CD4-positive, alpha-beta T cell (primary cell): ENCODE measurements around the gene UBAC2. TPM values are rescaled to one million over a fixed set of nuclear protein-coding genes. Genes with fewer than 3 reads are reported as not detected.
A peak's percentile ranks its signal among the peaks of the same experiment; 100 is the strongest.

Experiments used
- ATAC-seq: fragments of 200-7000 bp; cut with Tn5 transposase; one replicate; pipeline ENCODE4 v1.10.0; 2022; ENCODE audit warnings: mild to moderate bottlenecking; ENCODE audit not compliant: poor library complexity
- CTCF ChIA-PET: fragments of 350-600 bp; sonication (Branson Sonifier 250); formaldehyde crosslinking; loops from one replicate; lab custom pipeline; 2021; ENCODE audit warnings: antibody characterized with exemption, inconsistent platforms; lab: Charles Lee
- POLR2A ChIA-PET: fragments of 350-600 bp; sonication (Branson Sonifier 250); formaldehyde crosslinking; loops from one replicate; lab custom pipeline; 2021; ENCODE audit warnings: antibody characterized with exemption, inconsistent platforms; lab: Charles Lee
- DNase-seq, 14 experiments: peaks; one replicate each; pipeline ENCODE4 v3.0.0-alpha.2; 2013 to 2020; ENCODE audit warnings: mixed read lengths in 2 of 14
- H3K27ac ChIP-seq, 2 donors: one replicate each; pipeline versions ENCODE4 v1.5.1 to v1.7.0; 2013; ENCODE audit warnings: low read length in 2 of 2, low read depth in 1 of 2, mild to moderate bottlenecking in 1 of 2
- H3K27me3 ChIP-seq, 2 experiments: 1 replicate in 1 of 2; 2 replicates in 1 of 2; pipeline versions ENCODE4 v1.6.1 to v1.7.0; 2013; ENCODE audit warnings: low read length in 2 of 2, control low read depth in 1 of 2, mild to moderate bottlenecking in 1 of 2, moderate library complexity in 1 of 2; ENCODE audit not compliant: insufficient read depth in 2 of 2, control insufficient read depth in 1 of 2
- H3K36me3 ChIP-seq: one replicate; pipeline ENCODE4 v1.6.1; 2013; ENCODE audit warnings: low read length, control low read depth; ENCODE audit not compliant: insufficient read depth
- H3K4me1 ChIP-seq: one replicate; pipeline ENCODE4 v1.6.1; 2013; ENCODE audit warnings: low read length, control low read depth; ENCODE audit not compliant: insufficient read depth
- H3K4me3 ChIP-seq: one replicate; pipeline ENCODE4 v1.5.1; 2013; ENCODE audit warnings: mild to moderate bottlenecking, low read length, moderate library complexity
- H3K9me3 ChIP-seq, 2 experiments: 1 replicate in 1 of 2; 2 replicates in 1 of 2; pipeline versions ENCODE4 v1.6.1 to v1.7.0; 2013; ENCODE audit warnings: low read length in 2 of 2, mild to moderate bottlenecking in 2 of 2, control low read depth in 1 of 2, moderate library complexity in 1 of 2; ENCODE audit not compliant: control insufficient read depth in 1 of 2, insufficient read depth in 1 of 2
- H3K27ac Mint-ChIP-seq: one replicate; pipeline ENCODE4 v1.8.0; 2020; ENCODE audit warnings: mixed read lengths
- H3K27me3 Mint-ChIP-seq: one replicate; pipeline ENCODE4 v1.8.0; 2021; ENCODE audit warnings: mixed read lengths
- H3K36me3 Mint-ChIP-seq: one replicate; pipeline ENCODE4 v1.8.0; 2021; ENCODE audit warnings: low read depth, mixed read lengths
- H3K4me1 Mint-ChIP-seq: one replicate; pipeline ENCODE4 v1.8.0; 2021; ENCODE audit warnings: low read depth, mixed read lengths
- H3K4me3 Mint-ChIP-seq: one replicate; pipeline ENCODE4 v1.8.0; 2020; ENCODE audit warnings: mild to moderate bottlenecking, mixed read lengths
- H3K9me3 Mint-ChIP-seq: one replicate; pipeline ENCODE4 v1.8.0; 2020; ENCODE audit warnings: mixed read lengths
- intact Hi-C, 2 experiments: fragments of 100-400 bp; cut with DNase I in 1 of 2; cut with micrococcal nuclease in 1 of 2; formaldehyde crosslinking; loops; one replicate each; pipeline versions ENCODE4 v1.15.1 to v1.9.0; 2023 to 2025; cut with DNase I, micrococcal nuclease
- total RNA-seq, 174 experiments: library from RNA in 2 of 174; stranded (reverse) in 2 of 174; gene quantifications; one replicate each; pipeline ENCODE4 v1.2.3 and lab custom pipeline; 2021 to 2026
- TF ChIP-seq, protein P1 (sequence below): fragments of 200-600 bp; IDR thresholded peaks from one replicate; pipeline ENCODE4 v1.8.0; 2022; ENCODE audit warnings: antibody characterized with exemption, mild to moderate bottlenecking

Gene UBAC2
- total RNA-seq, 2 experiments from 2014 or later, result 59.8 to 67.4 TPM

DNA sequence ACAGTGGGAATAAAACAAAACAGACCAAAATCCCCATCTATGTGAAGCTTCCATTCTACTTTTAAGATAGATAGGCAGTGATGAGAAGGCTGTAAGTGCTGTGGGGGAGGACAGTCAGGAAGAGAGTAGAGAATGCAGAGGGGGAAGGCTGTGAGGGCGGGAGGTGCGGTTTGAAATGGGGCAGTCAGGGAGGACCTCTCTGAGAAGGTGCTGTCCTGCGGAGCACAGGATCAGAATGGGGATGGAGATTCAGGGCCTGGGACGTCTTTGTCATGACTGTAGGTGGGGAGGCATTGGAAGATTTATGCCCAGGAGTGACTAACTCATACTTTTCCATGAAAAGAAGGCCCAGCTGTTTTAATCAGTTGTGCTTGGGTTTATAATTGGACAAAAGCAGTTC lies 110.5 kb downstream of the UBAC2 start:
- peak overlapping the region; percentile 76 for H3K4me3 Mint-ChIP-seq
- H3K27me3 Mint-ChIP-seq, result no peaks in the 10 kb centered on the region
- peaks cover 78% of the 10 kb centered on the region for H3K4me1 ChIP-seq
- peak overlapping the region in 1 of 2 donors; percentile 32 for H3K27ac ChIP-seq
- ChIA-PET CTCF (interaction anchor here (1.1 to 2.2 kb wide), 5 partner anchors 41 to 123 kb away, joined by 3 to 7 read pairs (median 3); no protein-coding TSS in a partner anchor), POLR2A (interaction anchor here (0.6 to 2.6 kb wide), 6 partner anchors 11 to 61 kb away, joined by 3 to 13 read pairs (median 4); no protein-coding TSS in a partner anchor)
- peak overlapping the region; percentile 89 for H3K27ac Mint-ChIP-seq
- no peak for ATAC-seq
- H3K4me3 ChIP-seq, result no peak overlapping the region
- TF ChIP-seq, protein P1, sequence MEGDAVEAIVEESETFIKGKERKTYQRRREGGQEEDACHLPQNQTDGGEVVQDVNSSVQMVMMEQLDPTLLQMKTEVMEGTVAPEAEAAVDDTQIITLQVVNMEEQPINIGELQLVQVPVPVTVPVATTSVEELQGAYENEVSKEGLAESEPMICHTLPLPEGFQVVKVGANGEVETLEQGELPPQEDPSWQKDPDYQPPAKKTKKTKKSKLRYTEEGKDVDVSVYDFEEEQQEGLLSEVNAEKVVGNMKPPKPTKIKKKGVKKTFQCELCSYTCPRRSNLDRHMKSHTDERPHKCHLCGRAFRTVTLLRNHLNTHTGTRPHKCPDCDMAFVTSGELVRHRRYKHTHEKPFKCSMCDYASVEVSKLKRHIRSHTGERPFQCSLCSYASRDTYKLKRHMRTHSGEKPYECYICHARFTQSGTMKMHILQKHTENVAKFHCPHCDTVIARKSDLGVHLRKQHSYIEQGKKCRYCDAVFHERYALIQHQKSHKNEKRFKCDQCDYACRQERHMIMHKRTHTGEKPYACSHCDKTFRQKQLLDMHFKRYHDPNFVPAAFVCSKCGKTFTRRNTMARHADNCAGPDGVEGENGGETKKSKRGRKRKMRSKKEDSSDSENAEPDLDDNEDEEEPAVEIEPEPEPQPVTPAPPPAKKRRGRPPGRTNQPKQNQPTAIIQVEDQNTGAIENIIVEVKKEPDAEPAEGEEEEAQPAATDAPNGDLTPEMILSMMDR, result no peak
- no peaks in the 10 kb centered on the region for H3K9me3 ChIP-seq
- DNase-seq, result peak in 2 of 14 experiments; percentile 49 to 62
- intact Hi-C loops, result no loop called here
- H3K36me3 ChIP-seq, result no peaks in the 10 kb centered on the region
- peaks cover 32% of the 10 kb centered on the region for H3K36me3 Mint-ChIP-seq
- no peaks in the 10 kb centered on the region for H3K27me3 ChIP-seq
- H3K4me1 Mint-ChIP-seq, result peaks cover 88% of the 10 kb centered on the region
- H3K9me3 Mint-ChIP-seq, result no peaks in the 10 kb centered on the region

DNA sequence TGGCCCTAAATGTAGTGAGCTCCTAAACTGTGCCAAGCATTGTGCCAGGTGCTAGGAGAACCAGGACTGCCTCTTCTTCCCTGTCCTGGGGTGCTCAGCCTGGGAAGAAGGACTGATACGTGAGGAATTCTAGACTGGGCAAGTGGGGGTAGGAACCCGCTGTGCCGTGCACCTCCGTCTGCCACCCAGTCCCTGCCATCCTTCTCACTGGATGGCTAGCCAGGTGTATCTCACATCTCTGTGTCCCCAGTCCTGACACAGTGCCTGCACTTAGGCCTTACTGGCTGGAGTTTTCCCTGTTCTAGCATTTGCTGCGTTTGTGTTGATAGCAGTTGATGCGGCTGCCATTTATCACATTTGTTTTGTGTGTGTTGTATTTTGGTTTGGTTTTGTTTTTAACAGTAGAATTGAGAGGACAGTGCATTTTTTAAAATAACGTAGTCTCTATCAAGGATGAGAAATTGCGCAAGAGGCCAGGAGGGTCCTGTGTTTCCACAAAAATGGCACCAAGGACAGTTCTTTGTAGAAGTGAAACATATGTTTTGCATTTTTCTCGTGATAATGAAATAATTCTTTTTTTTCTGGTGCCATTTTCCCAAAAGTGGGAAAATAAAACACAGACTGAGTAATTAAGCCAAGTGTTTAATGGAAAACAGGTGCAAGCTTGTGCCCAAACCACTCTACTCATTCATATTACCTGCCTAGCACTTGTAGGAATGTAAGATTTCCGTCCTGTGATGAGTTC lies 111.3 kb downstream of the UBAC2 start:
- no peaks in the 10 kb centered on the region for H3K27me3 ChIP-seq
- peak overlapping the region; percentile 89 for H3K27ac Mint-ChIP-seq
- POLR2A ChIA-PET, result interaction anchor here (1.0 to 2.6 kb wide), 7 partner anchors 8 to 76 kb away, joined by 3 to 13 read pairs (median 4); no protein-coding TSS in a partner anchor

DNA sequence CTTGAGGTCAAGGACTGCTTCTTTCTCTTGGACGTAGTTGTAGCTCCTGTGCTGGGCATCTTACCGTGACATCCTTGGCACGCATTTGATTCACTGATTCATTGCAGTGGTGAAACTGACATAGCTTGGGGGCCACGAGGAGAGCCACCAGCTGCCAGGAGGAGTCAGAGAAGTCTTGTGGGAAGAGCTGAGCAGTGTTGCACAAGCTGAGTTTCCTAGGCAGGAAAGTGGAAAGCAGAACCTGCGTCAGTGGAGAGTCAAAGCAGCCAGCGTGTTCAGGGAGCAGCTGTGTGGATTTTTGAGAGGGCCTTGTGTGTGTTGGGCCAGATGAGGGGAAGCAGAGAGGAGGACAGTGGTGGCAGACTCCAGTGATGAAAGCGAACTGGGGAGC lies 111.8 kb downstream of the UBAC2 start:
- peak in 2 of 14 experiments; percentile 71 to 81 for DNase-seq
- H3K4me3 Mint-ChIP-seq, result peak overlapping the region; percentile 74
- Histone ChIP-seq H3K9me3 (no peaks in the 10 kb centered on the region), H3K27ac (peak overlapping the region in 1 of 2 donors; percentile 33), H3K36me3 (no peaks in the 10 kb centered on the region), H3K4me1 (peaks cover 88% of the 10 kb centered on the region), H3K27me3 (no peaks in the 10 kb centered on the region), H3K4me3 (no peak overlapping the region)
- intact Hi-C loops, result no loop called here
- no peaks in the 10 kb centered on the region for H3K9me3 Mint-ChIP-seq
- no peaks in the 10 kb centered on the region for H3K27me3 Mint-ChIP-seq
- H3K27ac Mint-ChIP-seq, result peak overlapping the region; percentile 89
- TF ChIP-seq, protein P1, result no peak
- CTCF ChIA-PET, result interaction anchor here (0.7 to 2.2 kb wide), 4 partner anchors 40 to 124 kb away, joined by 3 to 7 read pairs (median 3); no protein-coding TSS in a partner anchor
- POLR2A ChIA-PET, result interaction anchor here (1.0 to 2.6 kb wide), 7 partner anchors 9 to 75 kb away, joined by 3 to 13 read pairs (median 4); no protein-coding TSS in a partner anchor
- ATAC-seq, result no peak
- H3K36me3 Mint-ChIP-seq, result peaks cover 31% of the 10 kb centered on the region
- H3K4me1 Mint-ChIP-seq, result peaks cover 97% of the 10 kb centered on the region

More for the DNA sequence above, 111.3 kb downstream of the UBAC2 start:
- Mint-ChIP-seq H3K27me3 (no peaks in the 10 kb centered on the region), H3K4me3 (peak overlapping the region; percentile 74), H3K4me1 (peaks cover 95% of the 10 kb centered on the region), H3K36me3 (peaks cover 32% of the 10 kb centered on the region), H3K9me3 (no peaks in the 10 kb centered on the region)
- Histone ChIP-seq H3K36me3 (no peaks in the 10 kb centered on the region), H3K4me1 (peaks cover 86% of the 10 kb centered on the region), H3K4me3 (no peak overlapping the region), H3K9me3 (no peaks in the 10 kb centered on the region), H3K27ac (peak overlapping the region; percentile 7 to 25)
- DNase-seq (no peak), ATAC-seq (no peak)
- CTCF ChIA-PET, result interaction anchor here (0.8 to 2.2 kb wide), 6 partner anchors 40 to 123 kb away, joined by 3 to 7 read pairs (median 3); no protein-coding TSS in a partner anchor
- TF ChIP-seq, protein P1, result no peak
- intact Hi-C loops, result no loop called here
